GM19455 (cell line): ENCODE results near the gene RASL12.

ENCODE experiments used
- ATAC-seq: cut with Tn5 transposase; IDR thresholded peaks from one replicate; pipeline ENCODE4 v1.9.1; 2021; ENCODE audit not compliant: unreplicated experiment

The RASL12 gene

GRCh38 chr15:65092911-65093792 lies 25.4 kb upstream of the RASL12 start:
- ATAC-seq = no peak

DNA sequence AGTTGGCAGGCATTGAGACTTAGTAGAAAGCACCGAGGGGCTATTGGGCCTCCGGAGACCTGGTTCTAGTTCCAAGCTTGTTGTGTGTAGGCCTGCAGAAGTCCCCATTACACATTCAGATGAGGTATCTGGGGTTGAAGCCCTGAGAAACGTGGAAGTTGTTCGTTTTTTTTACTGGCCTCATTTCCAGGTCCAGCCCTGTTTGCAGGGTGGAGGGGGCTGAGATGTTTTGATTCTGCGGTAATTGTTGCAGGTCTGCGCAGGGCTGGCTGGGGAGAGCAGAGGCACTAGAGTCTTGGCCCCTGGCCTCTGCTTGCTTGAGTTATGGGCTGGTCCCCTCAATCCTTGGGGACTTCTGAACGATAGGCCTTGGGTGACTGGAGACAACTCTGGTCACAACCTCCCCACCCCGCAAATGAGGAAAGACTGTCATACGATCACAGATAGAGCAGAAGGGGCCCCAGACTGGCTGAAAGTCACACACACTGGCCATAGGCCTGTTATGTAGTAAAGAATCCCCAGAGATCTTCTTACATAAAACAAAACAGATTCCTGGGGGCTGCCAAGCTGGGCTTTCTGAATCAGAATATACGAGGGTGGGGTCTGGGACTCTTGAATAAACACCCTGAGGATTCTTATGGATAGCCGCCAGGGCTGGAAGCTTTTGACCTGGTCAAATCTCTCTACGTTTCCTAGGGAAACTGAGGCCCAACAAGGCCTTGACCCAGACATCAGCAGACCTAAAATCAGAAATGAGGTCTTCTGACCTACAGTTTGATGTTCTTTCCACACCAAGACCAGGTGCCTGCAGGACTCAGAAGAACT lies 24.4 kb upstream of the RASL12 start:
- no peak for ATAC-seq

DNA sequence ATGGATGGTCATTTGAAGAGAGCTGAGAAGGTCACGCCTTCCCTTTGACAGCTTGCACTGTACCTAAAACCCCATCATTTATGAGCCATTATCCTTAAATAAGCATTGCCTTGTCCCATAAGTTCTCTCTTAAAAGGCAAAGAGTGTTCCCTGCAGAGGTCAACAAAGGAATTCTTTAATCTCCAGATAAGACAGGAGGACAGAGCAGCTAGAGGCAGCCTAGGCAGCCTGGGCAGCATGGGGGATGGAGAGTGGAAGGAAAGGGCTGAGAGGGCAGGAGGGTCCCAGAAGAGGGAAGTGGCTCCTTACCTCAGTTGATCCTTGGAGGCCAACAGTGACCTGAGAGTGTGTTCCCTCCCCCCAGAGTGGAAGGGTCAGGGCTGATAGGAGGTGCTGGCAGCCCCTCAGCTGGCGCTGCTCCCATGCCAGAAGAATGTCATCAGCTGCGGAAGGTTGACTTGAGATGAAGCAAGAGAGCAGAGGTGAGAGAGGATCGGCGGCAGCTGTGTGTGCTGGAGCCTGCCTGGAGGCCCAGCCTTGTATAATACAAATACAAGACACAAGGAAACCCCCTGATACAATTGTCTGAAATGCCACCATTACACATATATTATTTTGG lies 21.5 kb upstream of the RASL12 start:
- ATAC-seq = no peak

DNA sequence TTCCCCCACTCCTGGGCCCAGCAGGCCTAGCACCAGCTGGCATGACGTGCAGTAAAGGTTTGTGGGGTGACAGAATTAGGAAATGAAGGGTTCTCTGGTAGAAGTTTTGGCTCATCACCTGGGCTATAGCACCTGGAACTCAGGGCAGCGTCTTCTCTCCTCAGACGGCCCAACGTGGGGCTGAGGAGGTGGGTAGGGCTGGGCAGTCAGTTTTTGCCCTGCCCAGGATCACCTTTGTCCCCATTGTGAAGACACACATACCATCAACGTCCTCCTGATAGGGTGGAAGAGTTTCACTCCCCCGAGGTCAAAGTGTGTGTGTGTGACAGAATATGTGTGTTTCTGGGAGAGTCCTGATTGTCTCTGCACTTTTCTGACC lies 20.8 kb upstream of the RASL12 start:
- no peak for ATAC-seq

DNA sequence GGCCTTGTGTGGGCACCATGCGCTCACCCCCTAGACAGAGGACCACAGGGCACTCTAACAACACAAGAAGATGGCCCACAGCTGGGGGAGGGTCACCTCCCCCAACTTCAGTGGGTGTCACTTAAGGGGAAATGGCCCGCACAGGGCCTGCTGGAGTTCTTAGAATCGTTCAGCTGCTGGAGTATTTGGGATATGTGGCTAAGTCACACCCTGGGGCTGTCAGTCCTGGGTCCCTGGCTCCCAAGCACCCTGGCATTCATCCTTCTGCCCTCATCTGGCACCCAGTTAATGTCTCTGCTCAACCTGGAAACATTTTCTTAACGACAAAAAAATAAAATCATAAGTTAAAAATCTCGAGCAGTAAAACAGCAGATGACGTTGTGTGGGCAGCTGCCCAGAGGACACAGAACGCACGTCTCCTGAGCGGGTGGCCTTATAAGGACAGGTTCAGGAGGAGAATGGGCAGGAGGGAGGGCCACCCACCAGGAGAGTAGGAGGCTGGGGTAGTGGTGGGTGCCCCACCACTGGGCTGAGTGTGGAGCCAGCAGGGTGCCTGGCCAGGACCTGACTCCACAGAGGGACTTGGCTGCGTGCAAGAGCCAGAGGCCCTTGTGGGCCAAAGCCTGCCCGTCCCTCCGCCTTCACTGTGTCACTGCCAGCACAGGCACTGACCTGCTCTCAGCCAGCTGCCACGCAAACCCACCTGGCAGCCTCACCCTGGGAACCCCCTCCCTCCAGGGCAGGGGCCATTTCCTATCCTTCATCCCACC lies 20.3 kb upstream of the RASL12 start:
- ATAC-seq = no peak

DNA sequence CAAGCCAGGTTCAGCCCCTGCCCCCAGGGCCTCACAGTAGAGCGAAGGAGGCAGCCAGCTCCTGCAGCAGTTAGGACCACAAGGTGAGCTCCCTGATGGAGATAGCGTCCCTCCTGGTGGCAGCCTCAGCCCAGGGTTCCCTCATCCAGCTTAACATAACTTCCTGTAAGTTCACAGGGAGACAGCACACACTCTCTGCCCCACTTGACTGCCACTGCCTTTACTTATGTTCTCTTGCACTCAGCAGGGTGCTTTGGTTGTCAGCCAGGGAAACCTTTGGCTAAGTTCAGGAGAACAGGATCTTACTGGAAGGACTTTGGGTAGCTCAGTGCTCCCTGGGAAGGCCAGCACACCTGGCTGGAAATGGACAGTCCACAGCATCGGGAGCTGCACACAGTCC lies 19.6 kb upstream of the RASL12 start:
- ATAC-seq = no peak

DNA sequence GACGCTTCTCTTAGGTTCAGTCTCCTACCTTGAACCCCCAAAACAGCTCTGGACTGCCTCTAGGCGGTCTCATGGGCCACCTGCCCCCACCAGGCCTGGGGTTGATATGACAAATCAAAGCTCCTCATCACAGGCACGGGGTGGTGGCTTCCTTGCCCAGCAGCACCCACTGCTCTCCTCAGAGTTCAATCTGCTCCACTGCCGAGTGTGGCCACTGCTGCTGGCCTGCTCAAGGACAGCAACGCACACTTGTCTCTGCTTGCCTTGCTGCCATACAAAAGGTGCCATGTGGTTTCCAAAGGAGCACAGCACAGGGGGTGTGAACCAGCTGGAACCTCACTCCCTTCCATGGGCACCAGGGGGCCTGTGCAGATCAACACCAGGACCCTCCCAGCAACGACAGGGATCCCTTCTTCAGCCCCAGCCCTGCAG lies 18.9 kb upstream of the RASL12 start:
- no peak for ATAC-seq

DNA sequence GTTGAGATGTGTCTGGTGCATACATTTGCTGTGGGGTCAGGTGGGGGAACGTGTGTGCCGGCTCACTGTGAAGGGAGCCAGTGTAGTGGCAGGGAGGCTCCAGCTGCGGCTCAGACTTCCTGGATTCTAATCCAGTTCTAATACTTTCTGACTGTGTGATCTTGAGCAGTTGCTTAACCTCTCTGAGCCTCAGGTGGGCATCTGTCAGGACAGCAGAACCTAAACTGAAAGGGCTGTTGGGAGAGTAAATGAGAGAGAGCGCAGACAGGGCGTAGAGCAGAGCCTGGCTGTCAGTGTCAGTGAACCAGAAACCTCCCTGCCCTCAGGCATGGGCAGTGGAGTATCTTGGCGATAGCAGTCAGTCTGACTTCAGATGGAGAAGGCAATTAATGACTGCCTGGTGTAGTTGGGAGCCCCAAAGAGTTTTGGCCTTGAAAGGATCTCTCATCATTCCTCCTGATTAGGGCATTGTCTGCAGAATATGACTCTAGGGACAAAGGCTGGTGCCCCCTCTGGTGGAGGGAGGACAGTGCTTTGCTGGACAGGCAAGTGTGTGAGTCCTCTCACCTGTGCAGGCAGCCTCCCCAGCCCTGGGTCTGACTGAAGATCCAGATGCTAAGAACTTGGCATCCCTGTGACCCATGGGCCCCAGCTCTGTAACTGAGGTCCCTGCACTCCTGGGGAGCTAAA lies 18.3 kb upstream of the RASL12 start:
- no peak for ATAC-seq

GRCh38 chr15:65085207-65085753 lies 17.5 kb upstream of the RASL12 start:
- no peak for ATAC-seq

- ATAC-seq = no peak
Observed at GRCh38 chr15:65084500-65085206, 16.9 kb upstream of the RASL12 start.

DNA sequence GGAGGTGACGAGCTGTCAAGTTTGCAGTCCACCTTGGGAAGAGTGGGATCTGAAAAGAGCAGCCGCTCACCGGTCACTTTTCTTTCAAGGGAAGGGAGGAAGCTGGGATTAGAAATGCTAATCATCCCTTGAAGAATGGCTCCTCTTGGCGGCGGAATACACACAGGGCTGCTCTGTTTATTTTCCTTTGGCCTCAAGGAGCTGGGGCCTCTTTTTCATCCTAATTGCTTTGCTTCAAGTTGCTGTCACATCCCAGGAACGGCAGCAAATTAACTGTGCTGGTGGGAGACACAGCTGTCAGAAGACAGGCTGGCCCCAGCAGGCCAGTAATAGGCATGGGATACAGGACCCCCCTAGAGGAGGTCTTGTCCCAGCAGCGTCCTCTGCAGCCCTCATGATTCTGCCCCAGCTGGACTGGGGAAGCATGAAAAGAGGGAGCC lies 15.5 kb upstream of the RASL12 start:
- ATAC-seq = no peak

- no peak for ATAC-seq
Observed at GRCh38 chr15:65082303-65082953, 14.6 kb upstream of the RASL12 start.

GRCh38 chr15:65081758-65082157 lies 14.0 kb upstream of the RASL12 start:
- no peak for ATAC-seq

- no peak for ATAC-seq
Observed at GRCh38 chr15:65081270-65081669, 13.5 kb upstream of the RASL12 start.

- no peak for ATAC-seq
Observed at GRCh38 chr15:65079580-65079979, 11.8 kb upstream of the RASL12 start.

- no peak for ATAC-seq
Observed at GRCh38 chr15:65077981-65078352, 10.2 kb upstream of the RASL12 start.

DNA sequence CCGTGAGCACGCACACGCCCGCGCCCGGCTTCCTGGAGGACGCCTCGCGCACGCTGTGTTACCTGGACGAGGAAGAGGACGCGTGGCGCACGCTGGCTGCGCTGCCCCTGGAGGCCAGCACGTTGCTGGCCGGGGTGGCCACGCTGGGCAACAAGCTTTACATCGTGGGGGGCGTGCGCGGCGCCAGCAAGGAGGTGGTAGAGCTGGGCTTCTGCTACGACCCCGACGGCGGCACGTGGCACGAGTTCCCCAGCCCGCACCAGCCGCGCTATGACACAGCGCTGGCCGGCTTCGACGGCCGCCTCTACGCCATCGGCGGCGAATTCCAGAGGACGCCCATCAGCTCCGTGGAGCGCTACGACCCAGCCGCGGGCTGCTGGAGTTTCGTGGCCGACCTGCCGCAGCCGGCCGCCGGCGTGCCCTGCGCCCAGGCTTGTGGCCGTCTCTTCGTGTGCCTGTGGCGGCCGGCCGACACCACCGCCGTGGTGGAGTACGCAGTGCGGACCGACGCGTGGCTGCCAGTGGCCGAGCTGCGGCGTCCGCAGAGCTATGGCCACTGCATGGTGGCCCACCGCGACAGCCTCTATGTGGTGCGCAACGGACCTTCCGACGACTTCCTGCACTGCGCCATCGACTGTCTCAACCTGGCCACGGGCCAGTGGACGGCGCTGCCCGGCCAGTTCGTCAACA lies 9.6 kb upstream of the RASL12 start:
- ATAC-seq = no peak
